Urinary bladder (tissue), 4 donors: ENCODE data around the gene ASXL1. TPM values are rescaled to one million over a fixed set of nuclear protein-coding genes. Genes with fewer than 3 reads are reported as not detected.

ENCODE experiments used
- DNase-seq: peaks from one replicate; pipeline ENCODE4 v3.0.0-alpha.2; 2015; ENCODE audit errors: extremely low spot score
- H3K27ac ChIP-seq: one replicate; pipeline ENCODE4 v1.5.1; 2013; ENCODE audit warnings: low read depth, mild to moderate bottlenecking, moderate library complexity
- H3K36me3 ChIP-seq: one replicate; pipeline ENCODE4 v1.6.1; 2013; ENCODE audit warnings: mild to moderate bottlenecking, moderate library complexity; ENCODE audit not compliant: insufficient read depth
- H3K4me1 ChIP-seq: one replicate; pipeline ENCODE4 v1.6.1; 2013; ENCODE audit warnings: mild to moderate bottlenecking, moderate library complexity; ENCODE audit not compliant: insufficient read depth
- H3K4me3 ChIP-seq: one replicate; pipeline ENCODE4 v1.5.1; 2013; ENCODE audit warnings: low read depth, low read length
- WGBS: extraction: QIAGEN DNeasy Blood & Tissue Kit; methylation state at CpG from one replicate; pipeline ENCODE4 v1.1.7; 2013; 5-methylcytosine and 5-hydroxymethylcytosine counted together
- polyA plus RNA-seq: library from polyadenylated mRNA; stranded (reverse); fragments of 200-250 nt; gene quantifications from one replicate; pipeline ENCODE4 v1.2.3, GENCODE V29; 2013
- total RNA-seq: library from RNA; depleted of rRNA; stranded (reverse); fragments of >200 nt; gene quantifications from one replicate; pipeline ENCODE4 v1.2.3, GENCODE V29; 2014
- donor health status: healthy with polysubstance abuse.
- donor health status: healthy.

ASXL1 gene
- total and polyA plus RNA-seq, 2 donors: 28.6 to 69.6 TPM

DNA sequence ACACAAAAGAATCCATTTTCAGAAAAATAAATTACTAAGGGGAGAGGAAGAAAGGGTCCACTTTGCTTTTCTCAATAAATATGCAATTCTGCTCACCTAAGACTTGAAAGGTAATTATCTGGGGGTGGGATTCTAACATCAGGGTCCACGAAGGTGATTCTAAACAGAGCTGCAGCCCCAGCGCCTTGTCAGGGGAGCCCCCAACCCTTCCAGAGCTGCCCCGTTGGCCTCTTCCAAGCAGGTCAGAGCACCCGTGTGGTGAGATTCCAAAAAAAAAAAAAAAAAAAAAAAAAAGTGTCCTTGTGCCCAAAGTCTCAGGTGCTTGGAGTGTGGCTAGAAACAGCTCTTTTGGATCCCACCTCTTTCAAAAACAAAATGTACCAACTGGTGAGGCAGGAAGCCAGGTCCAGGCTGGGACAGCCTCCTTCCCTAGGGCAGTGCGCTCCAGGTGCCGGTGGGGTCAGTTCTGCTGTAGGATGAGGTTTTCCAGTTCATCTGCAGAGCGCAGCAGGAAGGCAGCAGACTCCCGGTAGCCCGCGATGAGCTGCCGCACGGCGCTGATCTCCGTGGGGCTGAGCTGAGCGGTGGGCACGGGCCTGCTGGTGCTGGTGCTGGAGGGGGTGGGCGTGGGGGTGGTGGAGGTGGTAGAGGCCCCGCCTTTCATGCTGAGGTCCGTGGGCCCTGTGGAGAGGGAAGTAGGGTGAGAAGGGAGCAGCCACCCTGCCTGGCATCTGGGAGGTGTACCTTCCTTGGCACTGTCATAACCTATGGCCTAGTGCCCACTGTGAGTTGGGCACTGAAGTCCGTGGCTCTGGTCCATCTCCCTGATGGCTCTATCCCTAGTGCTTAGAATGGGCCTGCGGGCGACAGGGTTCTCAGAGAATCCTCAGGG, 89.3 kb downstream of the ASXL1 start:
- Histone ChIP-seq H3K27ac (no peak overlapping the region), H3K4me3 (no peak overlapping the region), H3K4me1 (no peaks in the 10 kb centered on the region), H3K36me3 (no peaks in the 10 kb centered on the region)
- DNase-seq: no peak
- 87% methylated on average over 22 of the region's 22 CpGs for WGBS

DNA sequence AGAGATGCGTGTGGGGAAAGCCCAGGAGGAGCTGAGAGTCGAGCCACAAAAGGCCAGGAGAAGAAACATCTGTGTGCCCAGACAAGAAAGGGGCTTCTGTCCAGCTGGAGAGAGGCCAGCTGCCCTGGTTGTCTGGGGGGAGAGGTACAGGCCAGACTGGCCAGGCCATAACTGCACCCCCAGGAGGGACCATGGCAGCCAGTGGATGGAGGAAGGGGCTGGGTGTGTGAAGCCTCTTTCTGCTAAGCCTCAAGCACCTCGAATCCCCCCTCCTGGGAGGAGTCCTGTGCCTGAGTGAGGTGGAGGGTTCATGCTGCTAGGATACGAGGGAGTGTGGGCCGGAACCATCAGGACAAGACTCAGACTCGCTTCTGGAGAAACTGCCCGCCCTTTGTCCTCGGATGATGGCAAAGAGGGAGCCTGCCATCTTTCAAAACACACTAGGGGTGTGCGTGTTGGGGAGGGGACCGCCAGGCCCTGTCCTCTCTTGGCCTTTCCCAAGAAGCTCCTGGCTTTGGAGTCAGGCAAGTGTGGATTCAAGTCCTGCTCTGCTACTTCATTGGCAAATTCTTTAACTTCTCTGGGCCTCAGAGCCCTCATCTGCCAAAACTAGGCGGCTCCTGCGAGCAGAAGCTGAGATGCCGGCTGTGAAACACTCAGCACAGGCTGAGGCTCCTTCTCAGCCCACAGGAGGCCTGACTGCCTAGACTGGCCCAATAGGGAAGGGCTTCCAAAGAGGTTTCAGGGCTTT, 90.3 kb downstream of the ASXL1 start:
- no peak for DNase-seq
- no peaks in the 10 kb centered on the region for H3K4me1 ChIP-seq
- no peaks in the 10 kb centered on the region for H3K36me3 ChIP-seq
- H3K27ac ChIP-seq: no peak overlapping the region
- 44% methylated on average over 13 of the region's 13 CpGs for WGBS
- H3K4me3 ChIP-seq: no peak overlapping the region

DNA sequence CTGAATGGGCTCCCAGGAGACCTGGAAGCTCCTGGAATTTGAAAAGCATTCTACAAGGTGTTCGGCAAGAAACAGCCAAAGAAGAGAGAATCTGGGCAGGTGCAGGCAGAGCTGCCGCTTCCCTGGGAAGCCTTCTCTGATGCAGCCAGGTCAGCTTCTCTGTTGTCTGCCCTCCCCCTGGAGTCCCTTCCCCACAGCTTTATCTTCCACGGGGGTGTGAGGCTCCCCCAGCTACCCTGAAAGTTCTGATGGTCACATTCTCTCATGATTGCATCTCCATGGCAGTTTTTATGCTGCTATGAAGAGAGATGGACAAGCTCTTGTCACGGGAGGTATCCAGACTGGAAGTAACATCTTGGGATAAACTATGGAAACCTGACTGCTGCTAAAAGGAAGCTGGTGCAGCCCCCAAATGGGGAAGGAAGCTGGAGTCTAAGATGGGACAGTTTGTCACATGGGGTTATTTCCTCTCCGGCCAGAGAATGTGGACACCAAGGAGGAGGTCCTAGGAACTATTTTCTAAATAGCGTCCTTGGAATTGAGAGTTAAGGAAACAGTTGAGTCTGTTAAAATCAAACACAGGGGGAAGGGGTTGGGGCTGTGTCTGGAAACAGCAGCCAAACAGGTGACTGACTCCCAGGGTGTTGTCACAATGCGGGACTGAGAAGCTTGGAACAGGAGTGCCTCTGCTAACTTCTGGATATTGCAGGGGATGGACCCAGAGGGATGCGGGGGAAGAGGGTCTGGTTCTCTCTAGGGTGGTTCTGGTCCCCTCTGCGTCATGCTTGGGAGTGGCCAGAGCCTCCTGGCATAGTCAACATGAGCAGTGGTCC, 91.1 kb downstream of the ASXL1 start:
- Histone ChIP-seq H3K4me1 (no peaks in the 10 kb centered on the region), H3K36me3 (no peaks in the 10 kb centered on the region), H3K4me3 (no peak overlapping the region), H3K27ac (no peak overlapping the region)
- 76% methylated on average over 9 of the region's 9 CpGs for WGBS
- no peak for DNase-seq

DNA sequence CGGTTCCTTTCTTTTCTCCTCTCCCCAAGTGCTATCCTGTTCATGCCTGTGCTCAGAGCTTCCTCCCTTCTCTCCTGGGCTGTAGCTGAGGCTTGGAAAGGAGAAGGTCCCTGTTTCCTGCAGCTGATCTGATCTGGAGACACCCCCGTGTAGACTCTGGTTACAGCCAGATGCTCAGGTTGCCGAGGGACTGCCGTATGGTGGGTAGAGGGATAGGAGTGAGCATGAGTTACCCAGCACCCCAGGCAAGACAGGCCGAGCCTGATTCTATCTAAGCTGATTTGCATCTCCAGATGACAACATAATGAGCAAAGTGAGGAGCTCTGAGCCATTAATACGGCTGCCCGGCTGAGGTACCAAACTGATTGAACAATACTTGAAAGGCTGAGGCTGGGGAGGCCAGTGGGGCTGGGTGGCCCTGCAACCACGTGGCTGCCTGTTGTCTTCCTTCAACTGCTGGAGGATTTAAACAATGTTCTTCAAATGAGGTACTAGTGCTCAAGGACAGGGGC, 91.8 kb downstream of the ASXL1 start:
- no peaks in the 10 kb centered on the region for H3K36me3 ChIP-seq
- DNase-seq: no peak
- no peaks in the 10 kb centered on the region for H3K4me1 ChIP-seq
- 56% methylated on average over 8 of the region's 8 CpGs for WGBS
- H3K4me3 ChIP-seq: no peak overlapping the region
- H3K27ac ChIP-seq: no peak overlapping the region

DNA sequence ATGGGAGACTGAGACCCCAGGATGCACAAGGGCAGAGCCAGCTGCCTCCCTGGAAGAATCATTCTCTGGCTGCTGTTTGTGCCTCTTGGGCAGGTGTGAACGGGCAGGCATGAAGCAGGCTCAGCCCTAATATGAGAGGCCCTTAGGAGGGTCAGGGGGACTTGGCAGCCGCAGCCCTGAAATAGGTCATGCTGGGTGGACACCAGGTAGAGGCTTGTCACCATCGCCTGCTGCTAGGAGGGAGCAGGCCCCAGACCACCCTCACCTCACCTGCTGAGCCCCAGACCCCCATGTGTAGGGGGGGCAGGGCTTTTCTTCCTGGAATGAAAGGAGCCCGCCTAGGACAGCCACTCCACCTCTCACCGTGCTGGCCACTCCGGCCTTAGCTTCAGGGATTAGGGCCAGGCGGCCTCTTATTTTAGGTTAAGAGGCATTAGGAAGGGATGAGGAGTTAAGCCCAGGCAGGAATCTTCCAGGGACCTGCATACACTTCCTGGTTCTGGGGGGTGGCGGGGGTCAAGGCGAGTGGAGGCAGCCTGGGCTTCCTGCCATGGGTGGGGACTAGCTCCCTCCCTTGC, 92.4 kb downstream of the ASXL1 start:
- 73% methylated on average over 9 of the region's 9 CpGs for WGBS

DNA sequence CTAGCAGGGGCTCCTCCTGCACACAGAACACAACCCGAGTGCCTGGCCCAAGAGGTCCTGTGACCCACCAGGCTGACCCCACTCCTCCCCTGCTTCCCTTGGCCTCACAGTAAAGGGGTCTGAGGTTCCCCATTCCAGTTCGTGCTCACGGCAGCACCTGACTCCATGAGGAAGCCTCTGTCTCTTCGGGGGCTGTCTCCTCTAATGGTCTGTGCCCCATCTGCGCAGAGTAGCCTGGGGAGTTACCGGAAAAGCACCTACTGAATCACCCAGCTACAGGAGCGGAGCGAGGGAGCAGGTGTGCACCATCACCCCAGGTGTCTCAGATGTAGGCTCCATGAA, 93.2 kb downstream of the ASXL1 start:
- DNase-seq: no peak
- WGBS: 89% methylated on average over 8 of the region's 8 CpGs
- H3K36me3 ChIP-seq: no peaks in the 10 kb centered on the region
- no peak overlapping the region for H3K4me3 ChIP-seq
- no peaks in the 10 kb centered on the region for H3K4me1 ChIP-seq
- H3K27ac ChIP-seq: no peak overlapping the region

More for the DNA sequence above, 92.4 kb downstream of the ASXL1 start:
- Histone ChIP-seq H3K36me3 (no peaks in the 10 kb centered on the region), H3K4me3 (no peak overlapping the region), H3K27ac (no peak overlapping the region), H3K4me1 (no peaks in the 10 kb centered on the region)
- no peak for DNase-seq

DNA sequence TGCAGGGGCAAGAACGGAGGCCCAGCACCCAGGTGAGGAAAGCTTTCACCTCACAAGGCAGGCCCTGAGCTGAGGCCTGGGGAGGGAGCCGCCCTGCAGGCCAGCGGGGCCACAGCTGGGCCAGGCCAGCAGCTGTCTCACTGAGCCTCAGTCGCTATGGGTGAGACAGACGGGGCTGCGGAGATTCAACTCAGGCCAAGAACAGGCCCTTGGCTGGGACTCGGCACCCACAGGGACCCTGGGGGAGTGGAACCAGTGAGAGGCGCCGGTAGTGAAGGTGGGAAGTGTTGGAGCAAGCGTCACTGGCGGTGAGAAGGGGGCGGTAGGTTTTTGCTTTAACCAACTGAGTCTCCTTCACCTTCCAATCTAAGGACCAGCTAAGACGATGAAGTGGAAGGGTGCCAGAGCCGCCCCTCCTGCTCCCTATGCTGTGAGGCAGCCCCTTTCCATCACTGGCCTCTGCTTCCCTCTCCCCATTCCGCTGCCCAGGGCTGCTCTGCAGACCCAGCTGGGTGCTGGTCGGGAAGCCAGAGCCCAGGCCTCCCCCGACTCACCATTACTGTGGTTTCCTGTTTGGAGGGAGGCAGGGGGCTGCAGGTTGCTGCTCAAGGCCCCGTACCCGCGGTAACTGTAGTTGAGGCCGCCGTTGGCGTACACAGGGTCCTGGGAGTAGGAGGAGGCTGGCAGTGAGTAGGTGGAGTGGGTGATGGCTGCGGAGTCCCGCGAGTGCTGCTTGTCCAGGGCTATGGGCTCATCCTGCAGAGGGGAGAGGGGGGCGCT, 93.7 kb downstream of the ASXL1 start:
- WGBS: 81% methylated on average over 27 of the region's 27 CpGs
- H3K27ac ChIP-seq: no peak overlapping the region
- no peaks in the 10 kb centered on the region for H3K36me3 ChIP-seq
- H3K4me3 ChIP-seq: no peak overlapping the region
- no peaks in the 10 kb centered on the region for H3K4me1 ChIP-seq
- DNase-seq: no peak

DNA sequence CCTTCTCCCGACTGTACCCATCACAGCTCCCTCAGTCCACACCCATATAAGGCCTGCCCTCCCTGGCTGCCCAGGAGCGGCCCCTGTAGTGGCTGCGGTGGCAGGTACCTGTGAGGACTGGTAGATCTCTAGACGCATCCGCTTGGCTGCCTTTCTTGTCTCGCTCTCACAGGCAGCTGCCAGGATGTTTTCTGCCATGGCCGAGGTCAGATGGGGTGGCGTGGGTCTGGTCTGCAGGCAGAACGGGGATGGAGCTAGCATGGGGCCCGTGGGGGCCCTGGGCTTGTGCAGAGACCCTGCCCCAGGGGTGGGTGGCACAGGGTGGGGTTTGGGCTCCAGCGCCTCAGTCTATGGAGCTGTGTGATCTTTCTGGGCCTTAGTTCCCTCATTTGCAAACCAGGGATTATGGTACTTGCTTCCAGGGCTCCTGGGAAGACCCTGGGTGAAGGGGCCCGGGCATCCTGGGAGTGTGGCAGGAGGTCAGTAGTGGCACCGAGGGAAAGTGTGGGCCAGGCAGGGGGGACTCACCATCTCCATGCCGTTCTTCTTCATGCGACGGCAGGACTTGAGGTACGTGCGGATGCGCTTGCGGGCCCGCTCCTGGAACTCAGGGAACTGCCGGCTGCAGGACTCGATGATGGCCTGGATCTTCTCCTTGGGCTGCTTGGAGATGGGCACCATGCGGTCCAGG, 94.8 kb downstream of the ASXL1 start:
- Histone ChIP-seq H3K36me3 (no peaks in the 10 kb centered on the region), H3K4me3 (no peak overlapping the region), H3K27ac (no peak overlapping the region), H3K4me1 (no peaks in the 10 kb centered on the region)
- WGBS: 92% methylated on average over 24 of the region's 24 CpGs
- no peak for DNase-seq

DNA sequence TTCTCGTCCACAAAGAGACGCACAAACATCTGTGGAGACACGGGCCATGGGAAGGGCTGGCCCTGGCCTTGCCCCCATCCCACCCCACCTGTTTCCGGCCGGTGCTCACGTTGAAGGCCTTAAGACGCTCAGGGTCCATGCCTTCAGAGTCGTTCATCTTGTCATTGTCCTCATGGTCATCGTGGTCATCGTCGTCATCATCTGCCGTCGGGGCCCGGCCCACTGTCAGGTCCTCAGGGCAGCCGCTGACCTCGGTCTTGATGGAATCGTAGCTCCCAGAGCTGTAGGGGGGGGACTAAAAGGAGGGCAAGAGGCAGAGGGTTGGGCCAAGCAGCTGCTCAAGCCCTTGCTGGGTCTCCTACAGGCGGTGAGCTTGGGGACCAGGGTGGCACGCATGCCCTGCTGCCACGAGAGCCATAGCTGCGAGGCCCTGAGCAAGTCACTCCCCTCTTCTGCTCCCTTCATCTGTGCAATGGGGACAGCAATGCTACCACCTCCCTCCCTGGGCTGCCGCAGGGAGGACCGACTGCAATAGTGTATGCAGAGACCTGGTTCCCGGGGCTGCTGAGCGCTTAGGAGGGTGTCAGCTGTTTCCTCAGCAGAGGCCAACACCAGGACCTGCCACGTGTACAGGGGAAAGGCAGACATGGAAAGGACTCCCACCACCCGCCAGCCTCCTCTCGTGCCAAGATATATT, 95.5 kb downstream of the ASXL1 start:
- Histone ChIP-seq H3K36me3 (no peaks in the 10 kb centered on the region), H3K4me1 (no peaks in the 10 kb centered on the region)

DNA sequence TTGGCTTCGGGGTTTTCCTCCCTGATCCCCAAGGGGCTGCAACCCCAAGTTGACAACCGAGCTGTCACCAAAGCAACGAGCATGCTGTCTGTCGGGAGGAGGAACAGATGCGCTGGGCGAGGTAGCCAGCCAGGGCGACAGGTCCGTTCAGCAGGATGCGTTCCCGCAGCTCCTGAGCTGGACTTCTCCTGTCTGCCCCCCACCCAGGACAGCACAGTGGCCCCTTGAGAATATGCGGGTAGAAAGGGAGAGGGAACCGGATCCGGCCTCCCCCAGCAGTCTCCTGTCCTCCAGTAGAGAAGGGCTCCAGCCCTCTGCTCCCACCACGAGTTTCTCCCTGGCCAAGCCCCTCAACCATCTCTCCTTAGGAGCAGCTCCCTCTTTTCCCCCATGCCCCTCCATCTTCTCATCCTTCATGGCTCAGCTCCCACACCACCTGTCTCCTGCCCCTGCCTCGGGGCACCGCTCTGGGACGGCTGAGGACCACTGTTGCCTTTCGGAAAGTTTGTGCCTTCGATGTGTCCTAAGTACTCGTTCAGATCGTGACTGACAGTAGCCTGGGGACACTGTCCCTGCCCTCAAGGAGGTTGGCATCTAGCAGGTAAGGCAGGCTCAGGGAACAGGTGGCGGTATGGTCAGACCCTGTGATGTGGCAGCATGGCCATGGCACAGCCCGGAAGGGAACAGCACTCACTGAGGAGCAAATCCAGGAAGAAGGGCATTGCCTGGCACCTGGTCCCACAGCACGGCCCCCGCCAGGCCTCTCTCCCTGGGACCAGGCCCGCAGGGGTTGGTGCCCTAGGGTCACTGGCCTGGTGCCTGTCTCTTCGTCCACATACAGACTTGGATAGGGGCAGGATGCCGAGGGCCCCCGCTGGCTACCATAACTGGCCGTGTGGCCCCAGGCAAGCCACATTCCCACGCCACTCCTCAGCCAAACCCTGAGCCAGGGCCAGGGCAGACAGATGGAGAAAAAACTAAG, 96.3 kb downstream of the ASXL1 start:
- no peak for DNase-seq
- H3K4me3 ChIP-seq: no peak overlapping the region
- no peaks in the 10 kb centered on the region for H3K4me1 ChIP-seq
- H3K27ac ChIP-seq: no peak overlapping the region
- H3K36me3 ChIP-seq: no peaks in the 10 kb centered on the region
- 89% methylated on average over 31 of the region's 31 CpGs for WGBS

More for the DNA sequence above, 95.5 kb downstream of the ASXL1 start:
- WGBS: 91% methylated on average over 28 of the region's 28 CpGs
- H3K27ac ChIP-seq: no peak overlapping the region
- no peak for DNase-seq
- H3K4me3 ChIP-seq: no peak overlapping the region
